ENCODE data around the gene HADHA.
"Not testable (repeated sequence)": the region's sequence is repeated elsewhere in the genome, so short reads cannot be mapped to it uniquely, and the experiment has no call there.

The HADHA gene

GRCh38 chr2:26173776-26174482, 70.5 kb downstream of the HADHA start:
- no peak for DNase-seq

GRCh38 chr2:26172871-26173775, 71.3 kb downstream of the HADHA start, which contains the start of gene GAREM2:
Gene GAREM2 (plus strand): TSS chr2:26173088. CDS start chr2:26173221, 133 bp downstream.
- DNase-seq, result no peak

GRCh38 chr2:26172189-26172870, 72.1 kb downstream of the HADHA start:
- DNase-seq, result peak in 1 of 2 experiments; percentile 9

- no peak for DNase-seq
These were observed 73.6 kb downstream of the HADHA start for GRCh38 chr2:26170795-26171194.

- no peak for DNase-seq
These were observed 74.6 kb downstream of the HADHA start for GRCh38 chr2:26169681-26170414.

GRCh38 chr2:26169226-26169625, 75.2 kb downstream of the HADHA start:
- DNase-seq, result no peak

GRCh38 chr2:26168785-26169184, 75.6 kb downstream of the HADHA start:
- DNase-seq, result no peak

- not testable (repeated sequence) for DNase-seq
These were observed 77.9 kb downstream of the HADHA start for GRCh38 chr2:26166541-26166940.

- no peak for DNase-seq
These were observed 79.0 kb downstream of the HADHA start for GRCh38 chr2:26165403-26165802.

- no peak for DNase-seq
These were observed 79.7 kb downstream of the HADHA start for GRCh38 chr2:26164641-26165211.

- DNase-seq, result no peak
These were observed 80.2 kb downstream of the HADHA start for GRCh38 chr2:26164231-26164630.

GRCh38 chr2:26162963-26163362, 81.5 kb downstream of the HADHA start:
- DNase-seq, result no peak

GRCh38 chr2:26161926-26162325, 82.5 kb downstream of the HADHA start:
- DNase-seq, result no peak

GRCh38 chr2:26157580-26157979, 86.9 kb downstream of the HADHA start:
- DNase-seq, result no peak

- DNase-seq, result no peak
These were observed 94.2 kb downstream of the HADHA start for GRCh38 chr2:26150243-26150642.

GRCh38 chr2:26148501-26148900, 95.9 kb downstream of the HADHA start:
- DNase-seq, result no peak

- peak; percentile 69 to 76 for DNase-seq
These were observed 99.3 kb downstream of the HADHA start for GRCh38 chr2:26144953-26145680.

GRCh38 chr2:26144031-26144430, 100.4 kb downstream of the HADHA start:
- no peak for DNase-seq

- DNase-seq, result no peak
These were observed 103.2 kb downstream of the HADHA start for GRCh38 chr2:26141145-26141769.
